ENCODE results near the gene CCR7.

Gene CCR7

GRCh38 chr17:40561871-40562611 is 3.2 kb downstream of the CCR7 start:
- H2AFZ ChIP-seq (ENCODE audit: low read depth): no peak overlapping the region
- H3K4me2 ChIP-seq: peak overlapping the region; percentile 98
- H3K27me3 ChIP-seq (ENCODE audit: insufficient read depth, low read depth): peaks cover 74% of the 10 kb centered on the region
- H3K27ac ChIP-seq: no peak overlapping the region
- no peak overlapping the region for H3K4me3 ChIP-seq (IDR thresholded peaks at IDR 0.05; ENCODE audit: insufficient read depth, low read depth, low read length)
- no peak overlapping the region for H3K9ac ChIP-seq
- no peaks in the 10 kb centered on the region for H4K20me1 ChIP-seq (ENCODE audit: insufficient read depth)
- peak; percentile 67 for TF ChIP-seq CTCF (conservative IDR thresholded peaks at IDR 0.05; ENCODE audit: low read depth, low read length)
- H3K36me3 ChIP-seq (ENCODE audit: insufficient read depth): no peaks in the 10 kb centered on the region
- H3K4me1 ChIP-seq (ENCODE audit: low read depth, poor library complexity, severe bottlenecking): peaks cover 37% of the 10 kb centered on the region
- H3K79me2 ChIP-seq (ENCODE audit: insufficient read depth, low read depth): no peaks in the 10 kb centered on the region

- Histone ChIP-seq H3K27me3 (ENCODE audit: insufficient read depth, low read depth) (peaks cover 76% of the 10 kb centered on the region), H3K4me2 (peak overlapping the region; percentile 98), H3K36me3 (ENCODE audit: insufficient read depth) (no peaks in the 10 kb centered on the region), H4K20me1 (ENCODE audit: insufficient read depth) (no peaks in the 10 kb centered on the region), H3K4me3 (IDR thresholded peaks at IDR 0.05; ENCODE audit: insufficient read depth, low read depth, low read length) (no peak overlapping the region), H2AFZ (ENCODE audit: low read depth) (peak overlapping the region; percentile 24; the same call in 1 of the 2 replicates), H3K4me1 (ENCODE audit: low read depth, poor library complexity, severe bottlenecking) (peaks cover 37% of the 10 kb centered on the region), H3K9ac (peak overlapping the region; percentile 22; the same call in 1 of the 2 replicates), H3K79me2 (ENCODE audit: insufficient read depth, low read depth) (no peaks in the 10 kb centered on the region), H3K27ac (peak overlapping the region; percentile 42; the same call in 1 of the 2 replicates)
- no peak for TF ChIP-seq CTCF (conservative IDR thresholded peaks at IDR 0.05; ENCODE audit: low read depth, low read length)
Measured at GRCh38 chr17:40561294-40561870, 3.9 kb downstream of the CCR7 start.

- Histone ChIP-seq H3K27ac (peak overlapping the region; percentile 42), H2AFZ (ENCODE audit: low read depth) (peak overlapping the region; percentile 24), H3K4me2 (peak overlapping the region; percentile 98), H3K4me3 (IDR thresholded peaks at IDR 0.05; ENCODE audit: insufficient read depth, low read depth, low read length) (no peak overlapping the region), H3K36me3 (ENCODE audit: insufficient read depth) (no peaks in the 10 kb centered on the region), H3K27me3 (ENCODE audit: insufficient read depth, low read depth) (peaks cover 78% of the 10 kb centered on the region), H3K4me1 (ENCODE audit: low read depth, poor library complexity, severe bottlenecking) (peaks cover 37% of the 10 kb centered on the region), H4K20me1 (ENCODE audit: insufficient read depth) (no peaks in the 10 kb centered on the region), H3K9ac (peak overlapping the region; percentile 22; the same call in 1 of the 2 replicates), H3K79me2 (ENCODE audit: insufficient read depth, low read depth) (no peaks in the 10 kb centered on the region)
- peak; percentile 68 for TF ChIP-seq CTCF (conservative IDR thresholded peaks at IDR 0.05; ENCODE audit: low read depth, low read length)
Measured at GRCh38 chr17:40560592-40561293, 4.5 kb downstream of the CCR7 start.

- Histone ChIP-seq H3K4me1 (ENCODE audit: low read depth, poor library complexity, severe bottlenecking) (peaks cover 37% of the 10 kb centered on the region), H3K27ac (no peak overlapping the region; the same call in 1 of the 2 replicates), H2AFZ (ENCODE audit: low read depth) (peak overlapping the region; percentile 24), H3K4me3 (IDR thresholded peaks at IDR 0.05; ENCODE audit: insufficient read depth, low read depth, low read length) (no peak overlapping the region), H4K20me1 (ENCODE audit: insufficient read depth) (no peaks in the 10 kb centered on the region), H3K36me3 (ENCODE audit: insufficient read depth) (no peaks in the 10 kb centered on the region), H3K4me2 (peak overlapping the region; percentile 98), H3K27me3 (ENCODE audit: insufficient read depth, low read depth) (peaks cover 80% of the 10 kb centered on the region), H3K79me2 (ENCODE audit: insufficient read depth, low read depth) (no peaks in the 10 kb centered on the region), H3K9ac (peak overlapping the region; percentile 22; the same call in 1 of the 2 replicates)
- peak; percentile 98 for TF ChIP-seq CTCF (conservative IDR thresholded peaks at IDR 0.05; ENCODE audit: low read depth, low read length)
Measured at GRCh38 chr17:40559954-40560591, 5.2 kb downstream of the CCR7 start.

All from KMS-11 (cell line).